HG03442 (cell line): ENCODE measurements around the gene LRRFIP2.
"Not testable (repeated sequence)": the region's sequence is repeated elsewhere in the genome, so short reads cannot be mapped to it uniquely, and the experiment has no call there.

Experiments
- ATAC-seq: cut with Tn5 transposase; IDR thresholded peaks from one replicate; pipeline ENCODE4 v1.9.1; 2021; ENCODE audit warnings: mild to moderate bottlenecking, moderate library complexity; ENCODE audit not compliant: unreplicated experiment

Gene LRRFIP2

GRCh38 chr3:37174532-37175126 is at the start of gene LRRFIP2:
LRRFIP2 (minus strand) TSS chr3:37174582; CDS start chr3:37148983, 25,599 bp downstream.
- peak; percentile 31 for ATAC-seq

DNA sequence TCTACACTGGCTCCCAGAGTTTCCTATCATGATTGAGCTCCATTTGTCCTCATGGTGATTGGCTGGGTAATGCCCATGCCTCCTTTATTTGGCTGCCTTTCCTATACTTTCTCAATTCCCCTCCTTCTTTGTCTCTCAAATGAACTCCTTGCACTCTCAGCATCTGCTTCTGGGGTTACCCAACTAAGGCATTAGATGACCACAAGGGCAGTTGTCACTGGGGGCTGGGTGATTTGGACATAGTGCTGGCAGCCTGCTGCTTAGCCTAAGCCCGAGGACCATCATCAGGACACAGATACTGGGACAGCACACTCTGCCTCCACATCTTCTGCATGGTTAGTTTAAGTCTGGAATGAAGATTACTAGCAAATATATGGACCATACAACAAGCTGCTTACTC is 49.2 kb upstream of the LRRFIP2 start:
- ATAC-seq, result no peak

DNA sequence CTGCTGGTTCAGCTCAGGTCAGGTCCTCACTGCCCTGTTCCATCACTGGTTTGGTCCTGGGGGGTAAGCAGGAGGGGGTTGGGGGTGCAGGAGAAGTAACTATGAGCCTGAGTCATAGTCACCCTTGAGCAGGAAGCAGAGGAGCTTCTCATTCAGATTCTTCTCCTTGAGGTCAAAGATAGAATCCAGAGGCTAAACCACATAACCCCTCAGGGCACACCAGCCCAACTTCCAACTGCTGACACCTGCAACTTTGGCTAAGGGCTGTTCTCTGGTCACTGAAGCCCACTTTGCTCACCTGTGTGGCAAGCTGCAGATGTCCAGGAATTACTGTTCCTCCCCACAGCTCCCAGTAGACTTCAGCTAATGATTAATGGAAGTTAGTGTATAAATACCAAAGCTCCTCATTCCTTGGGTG is 48.8 kb upstream of the LRRFIP2 start:
- ATAC-seq, result no peak

DNA sequence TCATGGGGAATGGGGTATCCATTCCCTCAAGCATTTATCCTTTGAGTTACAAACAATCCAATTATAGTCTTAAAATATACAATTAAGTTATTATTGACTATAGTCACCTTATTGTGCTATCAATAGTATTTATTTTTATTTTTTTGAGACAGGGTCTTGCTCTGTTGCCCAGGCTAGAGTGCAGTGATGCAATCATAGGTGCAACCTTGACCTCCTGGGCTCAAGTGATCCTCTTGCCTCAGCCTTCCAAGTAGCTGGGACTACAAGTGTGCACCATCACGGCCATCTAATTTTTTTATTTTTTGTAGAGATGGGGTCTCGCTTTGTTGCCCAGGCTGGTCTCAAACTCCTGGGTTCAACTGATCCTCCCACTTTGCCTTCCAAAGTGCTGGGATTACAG is 48.2 kb upstream of the LRRFIP2 start:
- ATAC-seq, result not testable (repeated sequence)

DNA sequence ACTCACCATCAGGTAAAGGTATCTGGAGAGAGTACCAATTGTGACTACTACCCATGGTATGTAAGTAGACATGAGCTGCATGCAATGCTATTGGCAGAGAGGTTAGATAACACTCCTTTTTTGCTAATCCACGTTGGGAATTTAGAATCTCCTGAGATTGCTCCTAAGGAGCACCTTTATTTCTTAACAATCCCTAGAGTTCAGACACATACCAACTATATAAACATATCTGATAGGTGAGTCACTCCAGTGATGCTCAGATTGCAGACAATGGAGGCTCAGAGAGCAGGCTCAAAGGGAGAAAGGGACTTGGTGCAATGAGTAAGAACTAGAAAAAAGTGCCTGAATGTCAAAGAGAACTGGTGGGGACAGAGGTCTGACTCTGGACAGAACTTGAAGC is 47.0 kb upstream of the LRRFIP2 start:
- ATAC-seq, result peak; percentile 49

DNA sequence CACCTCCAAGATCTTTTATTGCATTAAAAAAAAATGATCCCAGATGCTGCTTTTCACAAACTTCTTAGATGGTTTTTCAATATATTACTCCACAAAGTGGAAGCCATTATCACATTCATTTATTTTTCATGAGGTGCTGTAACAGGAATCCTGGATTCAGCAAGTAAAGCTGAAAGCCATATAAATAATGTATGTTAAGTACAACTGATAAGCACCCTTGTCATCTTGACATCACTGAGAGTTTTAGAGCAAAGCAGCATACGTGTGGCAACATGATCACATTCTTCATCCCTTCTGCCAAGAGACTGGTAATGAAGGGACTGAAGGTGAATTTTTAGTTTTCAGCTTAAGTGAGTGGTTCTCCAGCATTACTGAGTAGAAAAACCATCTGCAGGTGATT is 44.9 kb upstream of the LRRFIP2 start:
- no peak for ATAC-seq

GRCh38 chr3:37218206-37218605 is 43.8 kb upstream of the LRRFIP2 start:
- ATAC-seq, result no peak

DNA sequence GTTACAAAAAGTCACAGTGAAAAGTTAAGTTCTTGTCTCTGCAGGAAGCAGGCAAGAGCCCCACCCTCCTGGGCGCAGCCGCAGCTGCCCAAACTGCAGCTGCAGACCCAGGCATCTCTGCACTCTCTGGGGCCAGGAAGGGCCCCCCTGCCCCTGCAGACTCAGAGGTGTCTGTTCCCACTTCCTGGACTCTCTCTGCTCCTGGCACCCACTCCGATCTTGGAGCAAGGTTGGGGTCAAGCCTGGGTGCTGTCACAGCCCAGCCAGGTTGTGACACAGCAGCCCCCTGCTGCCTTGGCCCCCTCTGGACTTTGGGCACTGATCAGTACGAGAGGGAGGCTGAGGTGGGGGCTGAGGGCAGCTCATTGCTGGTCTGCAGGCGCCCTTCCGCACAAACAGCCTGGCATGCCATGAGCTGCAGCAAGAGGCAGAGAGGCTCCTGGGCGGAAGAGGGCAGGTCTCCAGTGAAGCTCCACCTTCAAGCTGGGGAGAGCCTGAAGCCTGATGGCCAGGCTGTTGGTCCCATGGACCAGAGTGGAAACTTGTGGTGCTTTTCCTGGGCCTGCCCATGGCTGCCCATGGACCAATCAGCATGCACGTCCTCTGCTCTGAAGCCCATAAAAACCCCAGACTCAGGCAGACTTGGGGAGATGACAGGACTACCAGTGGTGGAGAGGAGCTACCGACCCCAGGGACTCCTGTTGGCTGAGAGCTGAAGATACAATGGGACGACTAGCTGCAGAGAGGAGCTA is 42.9 kb upstream of the LRRFIP2 start:
- ATAC-seq, result no peak

DNA sequence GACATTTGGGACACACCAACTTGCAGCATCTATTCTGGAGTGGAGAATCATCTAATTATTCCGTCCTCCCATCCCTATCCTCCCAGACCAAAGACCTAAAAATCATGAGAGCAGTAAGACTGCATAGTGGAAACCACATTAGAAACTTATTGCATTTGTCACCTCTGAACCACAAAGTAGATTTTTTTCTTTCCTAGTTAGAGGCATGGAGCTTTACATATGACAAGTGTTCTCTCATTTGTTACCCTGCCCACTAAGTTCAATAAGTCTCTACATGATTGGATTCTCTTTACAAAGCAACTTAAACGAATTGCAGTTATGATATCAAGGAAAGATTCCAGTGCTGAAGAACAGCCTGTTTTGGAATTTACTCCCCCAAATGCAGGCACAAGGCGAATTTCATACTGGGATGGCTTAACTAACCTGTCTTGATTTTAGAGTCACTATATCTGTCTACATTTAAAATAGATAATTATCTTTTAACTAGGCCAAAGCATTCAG is 42.3 kb upstream of the LRRFIP2 start:
- no peak for ATAC-seq

DNA sequence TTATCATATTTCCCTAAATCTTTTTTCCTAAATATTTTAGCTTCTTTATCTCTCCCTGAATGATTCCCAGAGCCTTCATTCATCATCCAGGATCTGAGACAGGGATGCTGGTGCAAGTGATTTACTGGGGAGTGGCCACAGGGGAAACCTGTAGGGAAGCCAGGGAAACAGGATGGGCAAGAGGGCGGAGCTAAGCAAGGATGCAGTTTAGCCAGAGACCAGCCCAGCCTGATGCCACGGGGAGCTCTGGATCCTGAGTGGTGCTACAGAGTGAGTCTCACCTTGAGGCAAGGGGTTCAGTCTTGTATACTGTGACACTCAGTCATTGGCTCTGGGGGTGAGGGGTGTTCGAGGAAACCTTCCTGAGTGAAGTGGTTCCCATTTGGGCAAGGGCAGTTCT is 39.7 kb upstream of the LRRFIP2 start:
- ATAC-seq, result no peak

- ATAC-seq, result no peak
Observed at GRCh38 chr3:37210230-37210629, 35.8 kb upstream of the LRRFIP2 start.

GRCh38 chr3:37208576-37208975 is 34.2 kb upstream of the LRRFIP2 start:
- ATAC-seq, result not testable (repeated sequence)

DNA sequence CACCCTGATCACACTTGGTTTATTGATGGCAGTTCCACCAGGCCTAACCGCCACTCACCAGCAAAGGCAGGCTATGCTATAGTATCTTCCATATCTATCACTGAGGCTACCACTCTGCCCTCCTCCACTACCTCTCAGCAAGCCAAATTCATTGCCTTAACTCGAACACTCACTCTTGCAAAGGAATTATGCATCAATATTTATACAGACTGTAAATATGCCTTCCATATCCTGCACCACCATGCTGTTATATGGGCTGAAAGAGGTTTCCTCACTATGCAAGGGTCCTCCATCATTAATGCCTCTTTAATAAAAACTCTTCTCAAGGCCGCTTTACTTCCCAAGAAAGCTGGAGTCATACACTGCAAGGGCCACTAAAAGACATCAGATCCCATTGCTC is 33.6 kb upstream of the LRRFIP2 start:
- not testable (repeated sequence) for ATAC-seq

GRCh38 chr3:37206041-37206440 is 31.7 kb upstream of the LRRFIP2 start:
- ATAC-seq, result not testable (repeated sequence)

GRCh38 chr3:37204314-37204713 is 29.9 kb upstream of the LRRFIP2 start:
- ATAC-seq, result no peak

GRCh38 chr3:37202035-37202434 is 27.7 kb upstream of the LRRFIP2 start:
- ATAC-seq, result no peak

DNA sequence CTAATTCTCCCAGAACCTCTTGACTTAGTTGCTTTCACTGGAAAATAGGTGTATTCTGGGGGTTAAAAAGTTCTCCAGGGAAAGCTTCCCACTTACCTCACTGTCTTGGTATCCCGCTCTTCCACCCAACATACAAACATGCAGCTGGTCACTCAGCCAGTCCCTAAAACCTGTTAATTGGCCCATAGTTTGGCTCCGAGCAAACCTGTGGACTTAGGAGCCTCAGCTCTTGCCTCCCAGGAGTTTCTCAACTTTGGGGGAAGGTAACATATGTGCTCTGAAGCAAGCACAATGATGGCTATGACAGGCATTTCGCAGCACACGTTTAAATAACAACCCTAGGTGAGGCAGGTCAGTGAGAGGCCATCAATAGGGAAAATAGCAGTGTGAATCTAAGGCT is 25.8 kb upstream of the LRRFIP2 start:
- no peak for ATAC-seq

DNA sequence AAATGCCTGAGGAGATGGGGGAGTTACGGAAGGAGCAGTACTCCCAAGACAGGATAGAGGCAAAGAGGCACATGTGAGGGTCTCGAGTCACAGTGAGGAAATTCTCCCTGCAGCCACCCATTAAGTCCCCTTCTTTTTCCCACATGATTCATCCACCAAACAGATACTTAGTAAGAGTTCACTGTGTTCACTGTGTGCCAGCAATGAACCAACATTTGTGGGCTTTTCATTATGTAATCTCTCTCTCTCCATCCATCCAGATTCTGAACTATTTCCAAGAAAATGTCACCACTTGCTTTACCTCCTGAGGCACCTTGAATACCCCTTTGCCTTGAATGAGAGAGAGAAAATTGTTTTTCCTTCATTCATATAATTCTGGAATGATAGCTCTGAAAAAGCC is 24.6 kb upstream of the LRRFIP2 start:
- no peak for ATAC-seq

GRCh38 chr3:37198547-37198946 is 24.2 kb upstream of the LRRFIP2 start:
- no peak for ATAC-seq

DNA sequence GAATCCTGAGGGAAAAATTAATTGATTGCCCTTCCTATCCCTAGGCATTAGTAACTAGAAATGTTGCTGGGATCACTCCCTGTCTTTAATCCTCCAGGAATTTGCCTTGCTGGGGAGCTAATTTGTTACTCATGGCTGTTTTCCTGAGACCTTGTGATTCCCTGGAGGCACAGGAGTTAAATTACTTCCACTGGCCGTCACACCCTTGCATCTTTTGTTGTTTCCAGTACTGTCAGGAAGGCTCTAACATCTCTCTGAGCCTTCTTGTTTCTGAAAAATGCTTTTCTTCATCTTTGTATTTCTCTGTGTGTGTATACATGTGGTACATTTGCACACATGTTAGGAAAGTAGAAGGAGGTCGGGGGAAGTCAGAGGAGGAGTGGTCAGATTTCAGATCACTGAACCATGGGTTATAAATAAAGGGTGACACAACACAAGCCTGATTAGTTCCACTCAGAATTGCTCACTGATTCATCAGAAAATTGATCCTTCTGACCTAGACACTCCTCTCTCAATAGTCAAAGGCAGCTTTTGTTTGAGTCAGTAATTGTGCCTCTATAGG is 23.5 kb upstream of the LRRFIP2 start:
- ATAC-seq, result no peak

DNA sequence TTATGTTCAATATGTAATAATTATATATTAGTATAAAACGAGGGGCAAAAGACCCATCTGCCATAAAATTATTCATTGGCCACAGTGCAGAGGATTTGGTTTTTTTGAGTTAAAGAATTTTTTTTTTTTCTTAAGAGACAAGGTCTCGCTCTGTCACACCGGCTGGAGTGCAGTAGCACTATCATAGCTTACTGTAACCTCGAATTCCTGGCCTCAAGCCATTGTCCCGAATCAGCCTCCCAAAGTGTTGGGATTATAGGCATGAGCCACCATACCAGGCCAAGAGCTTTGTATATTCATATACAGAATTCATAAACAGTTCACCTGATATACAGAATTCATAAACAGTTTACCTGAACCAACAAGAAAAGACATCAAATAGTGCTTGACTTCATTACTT is 20.2 kb upstream of the LRRFIP2 start:
- no peak for ATAC-seq

GRCh38 chr3:37190667-37191066 is 16.3 kb upstream of the LRRFIP2 start:
- ATAC-seq, result no peak
